Activated T-helper 1 cell treated with anti-CD3 and anti-CD28 coated beads, Interleukin-12 subunit alpha, Interleukin-12 subunit beta, Interleukin-2, Interleukin-4 antibody, amounts not matched to agents 30 ng/mL and 10 ng/mL and 1 ng/mL, durations not matched to agents 14 hours and 24 hours and 36 hours (primary cell): ENCODE results near the gene FLYWCH2. TPM values are rescaled to one million over a fixed set of nuclear protein-coding genes. Genes with fewer than 3 reads are reported as not detected.
"Not testable (repeated sequence)": the region's sequence is repeated elsewhere in the genome, so short reads cannot be mapped to it uniquely, and the experiment has no call there.

Source experiments
- DNase-seq: peaks from one replicate; pipeline ENCODE4 v3.0.0; 2021; ENCODE audit warnings: low spot score
- H3K27ac Mint-ChIP-seq: one replicate; pipeline ENCODE4 v1.8.0; 2021; ENCODE audit warnings: mild to moderate bottlenecking, mixed read lengths
- H3K27me3 Mint-ChIP-seq: one replicate; pipeline ENCODE4 v1.8.0; 2022; ENCODE audit warnings: mild to moderate bottlenecking, moderate library complexity, mixed read lengths; ENCODE audit not compliant: insufficient read depth
- H3K36me3 Mint-ChIP-seq: one replicate; pipeline ENCODE4 v1.8.0; 2021; ENCODE audit warnings: low read depth, mixed read lengths
- H3K4me1 Mint-ChIP-seq: one replicate; pipeline ENCODE4 v1.8.0; 2021; ENCODE audit warnings: low read depth, mixed read lengths
- H3K4me3 Mint-ChIP-seq: one replicate; pipeline ENCODE4 v1.8.0; 2021; ENCODE audit warnings: mild to moderate bottlenecking, moderate library complexity, mixed read lengths
- H3K9me3 Mint-ChIP-seq: one replicate; pipeline ENCODE4 v1.8.0; 2021; ENCODE audit warnings: mixed read lengths
- intact Hi-C: fragments of 100-400 bp; cut with micrococcal nuclease; formaldehyde crosslinking; loops from one replicate; pipeline ENCODE4 v1.15.1; 2024
- total RNA-seq: library from RNA; stranded (reverse); gene quantifications from 2 replicates; pipeline ENCODE4 v1.2.3, GENCODE V29; 2022

The FLYWCH2 gene
- total RNA-seq, 1 donor from 2014 or later, result 22.9 TPM

GRCh38 chr16:2902337-2903130 is 19.5 kb downstream of the FLYWCH2 start:
- Mint-ChIP-seq H3K27me3 (no peaks in the 10 kb centered on the region), H3K9me3 (no peaks in the 10 kb centered on the region), H3K4me1 (peaks cover 17% of the 10 kb centered on the region), H3K36me3 (no peaks in the 10 kb centered on the region), H3K27ac (no peak overlapping the region), H3K4me3 (no peak overlapping the region)
- DNase-seq, result no peak
- intact Hi-C loops, result loop anchor here (10.0 kb wide), 2 partner anchors 202 to 388 kb away; partner anchors contain the start of gene ATP6V0C

- H3K4me1 Mint-ChIP-seq, result peaks cover 17% of the 10 kb centered on the region
- H3K27ac Mint-ChIP-seq, result peak overlapping the region; percentile 83
- peak; percentile 76 for DNase-seq
- H3K36me3 Mint-ChIP-seq, result no peaks in the 10 kb centered on the region
- peak overlapping the region; percentile 91 for H3K4me3 Mint-ChIP-seq
- H3K9me3 Mint-ChIP-seq, result no peaks in the 10 kb centered on the region
- H3K27me3 Mint-ChIP-seq, result no peaks in the 10 kb centered on the region
- intact Hi-C loops, result loop anchor here (1.0 to 10.0 kb wide), 8 partner anchors 8 to 390 kb away; partner anchors contain the start of genes ATP6V0C, ELOB, HCFC1R1 and KREMEN2
These were observed 21.3 kb downstream of the FLYWCH2 start for GRCh38 chr16:2904100-2904921.

- Mint-ChIP-seq H3K36me3 (no peaks in the 10 kb centered on the region), H3K4me1 (peaks cover 17% of the 10 kb centered on the region), H3K4me3 (peak overlapping the region; percentile 91), H3K9me3 (no peaks in the 10 kb centered on the region), H3K27ac (peak overlapping the region; percentile 83), H3K27me3 (no peaks in the 10 kb centered on the region)
- intact Hi-C loops, result loop anchor here (1.0 to 10.0 kb wide), 11 partner anchors 7 to 390 kb away; partner anchors contain the start of genes ATP6V0C, ELOB, FLYWCH2 and HCFC1R1
- DNase-seq, result no peak
These were observed 21.9 kb downstream of the FLYWCH2 start for GRCh38 chr16:2904922-2905240.

GRCh38 chr16:2905241-2905987 is 22.4 kb downstream of the FLYWCH2 start:
- H3K27ac Mint-ChIP-seq, result peak overlapping the region; percentile 44
- no peaks in the 10 kb centered on the region for H3K9me3 Mint-ChIP-seq
- no peaks in the 10 kb centered on the region for H3K36me3 Mint-ChIP-seq
- DNase-seq, result peak; percentile 95
- H3K4me1 Mint-ChIP-seq, result peaks cover 17% of the 10 kb centered on the region
- intact Hi-C loops, result loop anchor here (1.0 to 10.0 kb wide), 9 partner anchors 22 to 391 kb away; partner anchors contain the start of genes ATP6V0C, ELOB, FLYWCH2 and HCFC1R1
- peaks cover 2% of the 10 kb centered on the region for H3K27me3 Mint-ChIP-seq
- H3K4me3 Mint-ChIP-seq, result peak overlapping the region; percentile 91

GRCh38 chr16:2905988-2906387 is 23.0 kb downstream of the FLYWCH2 start:
- Mint-ChIP-seq H3K4me3 (peak overlapping the region; percentile 91), H3K9me3 (no peaks in the 10 kb centered on the region), H3K27ac (peak overlapping the region; percentile 3), H3K27me3 (peaks cover 4% of the 10 kb centered on the region), H3K4me1 (peaks cover 17% of the 10 kb centered on the region), H3K36me3 (no peaks in the 10 kb centered on the region)
- no peak for DNase-seq
- intact Hi-C loops, result loop anchor here (1.0 to 10.0 kb wide), 9 partner anchors 21 to 391 kb away; partner anchors contain the start of genes ATP6V0C, ELOB, FLYWCH2 and HCFC1R1

DNA sequence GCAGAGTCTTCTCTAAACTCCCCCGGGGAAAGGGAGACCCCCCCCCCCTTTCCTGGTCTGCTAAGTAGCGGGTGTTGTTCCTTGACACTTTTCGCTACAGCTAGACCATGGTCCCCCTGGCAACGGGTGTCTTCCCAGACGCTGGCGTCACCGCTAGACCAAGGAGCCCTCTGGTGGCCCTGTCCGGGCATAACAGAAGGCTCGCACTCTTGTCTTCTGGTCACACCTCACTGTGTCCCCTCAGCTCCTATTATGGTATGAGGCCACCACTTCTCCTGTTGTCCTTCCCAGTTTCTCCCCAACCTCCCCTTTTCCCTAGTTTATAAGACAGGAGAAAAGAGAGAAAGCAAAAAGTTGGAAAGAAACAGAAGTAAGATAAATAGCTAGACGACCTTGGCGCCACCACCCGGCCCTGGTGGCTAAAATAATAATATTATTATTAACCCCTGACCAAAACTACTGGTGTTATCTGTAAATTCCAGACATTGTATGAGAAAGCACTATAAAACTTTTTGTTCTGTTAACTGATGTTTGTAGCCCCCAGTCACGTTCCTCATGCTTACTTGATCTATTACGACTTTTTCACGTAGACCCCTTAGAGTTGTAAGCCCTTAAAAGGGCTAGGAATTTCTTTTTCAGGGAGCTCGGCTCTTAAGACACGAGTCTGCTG is 24.2 kb downstream of the FLYWCH2 start:
- not testable (repeated sequence) for H3K27me3 Mint-ChIP-seq, H3K9me3 Mint-ChIP-seq, H3K36me3 Mint-ChIP-seq, H3K4me3 Mint-ChIP-seq, H3K27ac Mint-ChIP-seq
- intact Hi-C loops, result loop anchor here (10.0 kb wide), 2 partner anchors 198 to 392 kb away; partner anchors contain the start of gene ATP6V0C
- peaks cover 23% of the 10 kb centered on the region for H3K4me1 Mint-ChIP-seq
- peak; percentile 49 for DNase-seq

DNA sequence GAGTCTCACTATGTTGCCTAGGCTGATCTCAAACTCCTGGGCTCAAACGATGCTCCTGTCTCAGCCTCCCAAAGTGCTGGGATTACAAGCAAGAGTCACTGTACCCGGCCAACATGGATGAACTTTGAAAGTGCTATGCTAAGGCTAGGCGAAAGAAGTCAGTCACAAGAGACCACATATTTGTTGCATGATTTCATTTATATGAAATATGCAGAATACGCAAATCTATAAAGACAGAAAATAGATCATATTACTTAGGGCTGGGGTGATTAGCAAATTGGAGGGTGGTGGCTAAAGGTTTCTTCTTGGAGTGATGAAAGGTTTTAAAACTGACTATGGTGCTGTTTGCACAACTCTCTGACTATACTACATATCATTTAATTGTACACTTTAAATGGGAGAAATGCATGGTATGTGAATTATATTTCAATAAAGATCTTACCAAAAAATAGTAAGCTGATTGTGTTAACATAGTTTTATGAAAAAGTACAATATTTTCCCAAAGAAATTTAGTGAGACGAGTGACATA is 27.5 kb downstream of the FLYWCH2 start:
- Mint-ChIP-seq H3K36me3 (peaks cover 15% of the 10 kb centered on the region), H3K27me3 (peaks cover 6% of the 10 kb centered on the region), H3K4me3 (peak overlapping the region; percentile 86), H3K4me1 (peaks cover 35% of the 10 kb centered on the region), H3K9me3 (no peaks in the 10 kb centered on the region), H3K27ac (no peak overlapping the region)
- DNase-seq, result no peak
- intact Hi-C loops, result no loop called here

GRCh38 chr16:2911638-2912329 is 28.8 kb downstream of the FLYWCH2 start, which contains the start of gene FLYWCH1:
Gene FLYWCH1, plus strand, starts transcription at chr16:2911931. Its CDS starts 17,755 bp downstream, at chr16:2929686.
- peaks cover 23% of the 10 kb centered on the region for H3K4me1 Mint-ChIP-seq
- H3K27ac Mint-ChIP-seq, result peak within 1 kb of the TSS; percentile 76
- H3K36me3 Mint-ChIP-seq, result peaks cover 17% of the 10 kb centered on the region
- no peaks in the 10 kb centered on the region for H3K9me3 Mint-ChIP-seq
- intact Hi-C loops, result loop anchor here (1.0 kb wide), 5 partner anchors 7 to 54 kb away; partner anchors contain the start of gene FLYWCH2
- peaks cover 6% of the 10 kb centered on the region for H3K27me3 Mint-ChIP-seq
- H3K4me3 Mint-ChIP-seq, result peak within 1 kb of the TSS; percentile 86
- DNase-seq, result peak; percentile 99

DNA sequence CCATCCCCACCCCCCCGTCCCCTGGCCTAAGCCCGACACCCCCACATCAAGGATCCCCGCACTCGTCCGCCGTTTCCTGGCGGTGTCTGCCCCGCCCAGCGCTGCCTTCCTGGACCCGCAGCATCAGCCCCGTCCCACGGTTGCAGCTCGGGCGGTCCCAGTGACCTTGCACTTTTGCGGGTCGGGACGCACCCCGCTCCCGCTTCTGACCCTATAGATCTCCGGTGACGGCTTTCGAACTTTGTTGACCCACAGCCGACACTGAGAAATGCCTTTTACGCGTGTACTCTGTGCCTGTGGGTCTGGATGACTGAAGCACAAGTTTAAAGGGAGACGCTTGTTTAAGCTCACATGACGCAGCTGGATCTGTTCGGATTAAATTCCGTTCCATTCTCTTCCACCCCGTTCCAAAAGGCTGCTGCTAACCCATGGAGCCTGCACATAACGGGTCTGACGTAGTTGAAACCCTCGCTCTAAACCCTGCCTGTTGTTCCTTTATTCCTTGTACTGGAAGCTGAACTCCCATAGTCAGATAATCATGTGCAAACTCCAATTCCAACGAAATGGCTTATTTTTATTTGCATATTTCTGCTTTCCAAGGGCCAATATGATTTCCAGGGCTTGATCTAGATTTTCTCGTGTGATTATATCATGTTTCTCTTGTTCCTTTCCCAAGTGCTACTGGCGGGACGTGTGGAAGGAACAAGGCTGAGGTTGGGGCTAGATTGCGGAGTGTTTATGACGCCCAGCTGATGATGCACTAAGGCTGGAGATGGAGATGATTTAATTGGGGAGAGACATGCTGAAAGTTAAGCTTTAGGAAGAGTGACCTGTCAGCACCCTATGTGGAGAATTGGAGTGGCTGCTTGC is 29.6 kb downstream of the FLYWCH2 start:
- Mint-ChIP-seq H3K27ac (peak overlapping the region; percentile 76), H3K4me3 (peak overlapping the region; percentile 86), H3K9me3 (no peaks in the 10 kb centered on the region), H3K4me1 (peaks cover 23% of the 10 kb centered on the region), H3K36me3 (peaks cover 17% of the 10 kb centered on the region), H3K27me3 (peaks cover 6% of the 10 kb centered on the region)
- peak; percentile 25 for DNase-seq
- intact Hi-C loops, result loop anchor here (1.0 kb wide), 1 partner anchor 8 kb away; no protein-coding TSS in a partner anchor

DNA sequence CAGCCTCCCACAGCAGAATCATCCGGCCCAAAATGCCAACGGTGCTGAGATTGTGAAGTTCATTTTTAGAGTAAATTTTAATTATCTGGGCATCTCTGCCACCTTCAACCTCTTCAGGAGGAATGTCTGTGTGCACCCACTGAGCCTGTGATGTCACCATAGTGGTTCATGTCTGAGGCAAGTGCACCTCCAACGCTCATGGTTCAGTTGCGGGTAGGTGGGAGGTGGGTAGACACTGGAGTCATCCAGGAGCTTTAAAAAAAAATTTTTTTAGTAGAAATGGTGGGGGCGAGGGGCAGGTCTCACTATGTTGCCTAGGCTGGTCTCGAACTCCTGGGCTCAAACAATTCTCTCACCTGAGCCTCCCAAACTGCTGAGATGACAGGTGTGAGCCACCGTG is 30.6 kb downstream of the FLYWCH2 start:
- Mint-ChIP-seq H3K4me1 (peaks cover 23% of the 10 kb centered on the region), H3K4me3 (peak overlapping the region; percentile 86), H3K27me3 (peaks cover 6% of the 10 kb centered on the region), H3K9me3 (no peaks in the 10 kb centered on the region), H3K36me3 (peaks cover 17% of the 10 kb centered on the region), H3K27ac (no peak overlapping the region)
- intact Hi-C loops, result no loop called here
- no peak for DNase-seq
